ENCODE data around the gene ZNF579.

The ZNF579 gene

GRCh38 chr19:55611983-55612645 is 31.5 kb upstream of the ZNF579 start:
- Histone ChIP-seq H3K9me3 (ENCODE audit: control insufficient read depth in 1 of 2, low read length in 2 of 2) (no peaks in the 10 kb centered on the region), H3K27me3 (ENCODE audit: control insufficient read depth in 1 of 2, insufficient read depth in 2 of 2, low read length in 2 of 2) (no peaks in the 10 kb centered on the region), H3K27ac (ENCODE audit: low read depth, low read length) (no peak overlapping the region), H3K4me1 (ENCODE audit: control insufficient read depth in 1 of 2, insufficient read depth in 2 of 2, low read length in 2 of 2) (peaks cover 0 to under 1% of the 10 kb centered on the region in 2 donors), H3K9ac (ENCODE audit: low read depth in 1 of 2, low read length in 2 of 2) (no peak overlapping the region), H3K36me3 (ENCODE audit: control insufficient read depth in 1 of 2, insufficient read depth in 2 of 2, low read length in 2 of 2) (peaks cover under 1 to 28% of the 10 kb centered on the region in 2 donors), H3K4me3 (ENCODE audit: low read depth in 1 of 2, low read length in 2 of 2) (no peak overlapping the region)

- no peaks in the 10 kb centered on the region for H3K27me3 ChIP-seq (ENCODE audit: control insufficient read depth in 1 of 2, insufficient read depth in 2 of 2, low read length in 2 of 2)
- peaks cover 5 to 7% of the 10 kb centered on the region in 2 donors for H3K4me1 ChIP-seq (ENCODE audit: control insufficient read depth in 1 of 2, insufficient read depth in 2 of 2, low read length in 2 of 2)
- H3K27ac ChIP-seq (ENCODE audit: low read depth, low read length), result no peak overlapping the region
- no peak overlapping the region for H3K9ac ChIP-seq (ENCODE audit: low read depth in 1 of 2, low read length in 2 of 2)
- H3K4me3 ChIP-seq (ENCODE audit: low read depth in 1 of 2, low read length in 2 of 2), result no peak overlapping the region
- peaks cover 0 to 23% of the 10 kb centered on the region in 2 donors for H3K36me3 ChIP-seq (ENCODE audit: control insufficient read depth in 1 of 2, insufficient read depth in 2 of 2, low read length in 2 of 2)
- no peaks in the 10 kb centered on the region for H3K9me3 ChIP-seq (ENCODE audit: control insufficient read depth in 1 of 2, low read length in 2 of 2)
These were observed 30.8 kb upstream of the ZNF579 start for GRCh38 chr19:55611300-55611982.

GRCh38 chr19:55609326-55609725 is 28.7 kb upstream of the ZNF579 start:
- H3K4me3 ChIP-seq (ENCODE audit: low read depth in 1 of 2, low read length in 2 of 2), result no peak overlapping the region
- no peaks in the 10 kb centered on the region for H3K9me3 ChIP-seq (ENCODE audit: control insufficient read depth in 1 of 2, low read length in 2 of 2)
- H3K27ac ChIP-seq (ENCODE audit: low read depth, low read length), result no peak overlapping the region
- peaks cover 8 to 16% of the 10 kb centered on the region in 2 donors for H3K4me1 ChIP-seq (ENCODE audit: control insufficient read depth in 1 of 2, insufficient read depth in 2 of 2, low read length in 2 of 2)
- H3K27me3 ChIP-seq (ENCODE audit: control insufficient read depth in 1 of 2, insufficient read depth in 2 of 2, low read length in 2 of 2), result no peaks in the 10 kb centered on the region
- H3K36me3 ChIP-seq (ENCODE audit: control insufficient read depth in 1 of 2, insufficient read depth in 2 of 2, low read length in 2 of 2), result peaks cover 0 to 15% of the 10 kb centered on the region in 2 donors
- H3K9ac ChIP-seq (ENCODE audit: low read depth in 1 of 2, low read length in 2 of 2), result no peak overlapping the region

- H3K9ac ChIP-seq (ENCODE audit: low read depth in 1 of 2, low read length in 2 of 2), result peak overlapping the region in 1 of 2 donors; percentile 94
These were observed 26.2 kb upstream of the ZNF579 start for GRCh38 chr19:55606817-55607216.

GRCh38 chr19:55606471-55606787 is 25.8 kb upstream of the ZNF579 start:
- H3K27me3 ChIP-seq (ENCODE audit: control insufficient read depth in 1 of 2, insufficient read depth in 2 of 2, low read length in 2 of 2), result no peaks in the 10 kb centered on the region
- H3K27ac ChIP-seq (ENCODE audit: low read depth, low read length), result no peak overlapping the region
- H3K4me1 ChIP-seq (ENCODE audit: control insufficient read depth in 1 of 2, insufficient read depth in 2 of 2, low read length in 2 of 2), result peaks cover 9 to 22% of the 10 kb centered on the region in 2 donors
- no peaks in the 10 kb centered on the region for H3K9me3 ChIP-seq (ENCODE audit: control insufficient read depth in 1 of 2, low read length in 2 of 2)
- H3K36me3 ChIP-seq (ENCODE audit: control insufficient read depth in 1 of 2, insufficient read depth in 2 of 2, low read length in 2 of 2), result peaks cover 0 to 15% of the 10 kb centered on the region in 2 donors
- peak overlapping the region; percentile 61 to 94 for H3K9ac ChIP-seq (ENCODE audit: low read depth in 1 of 2, low read length in 2 of 2)
- peak overlapping the region; percentile 92 to 94 for H3K4me3 ChIP-seq (ENCODE audit: low read depth in 1 of 2, low read length in 2 of 2)

More at GRCh38 chr19:55606817-55607216, 26.2 kb upstream of the ZNF579 start:
- H3K27me3 ChIP-seq (ENCODE audit: control insufficient read depth in 1 of 2, insufficient read depth in 2 of 2, low read length in 2 of 2), result no peaks in the 10 kb centered on the region
- H3K9me3 ChIP-seq (ENCODE audit: control insufficient read depth in 1 of 2, low read length in 2 of 2), result no peaks in the 10 kb centered on the region
- no peak overlapping the region for H3K27ac ChIP-seq (ENCODE audit: low read depth, low read length)
- H3K36me3 ChIP-seq (ENCODE audit: control insufficient read depth in 1 of 2, insufficient read depth in 2 of 2, low read length in 2 of 2), result peaks cover 0 to 15% of the 10 kb centered on the region in 2 donors
- H3K4me3 ChIP-seq (ENCODE audit: low read depth in 1 of 2, low read length in 2 of 2), result peak overlapping the region in 1 of 2 donors; percentile 94
- peaks cover 8 to 22% of the 10 kb centered on the region in 2 donors for H3K4me1 ChIP-seq (ENCODE audit: control insufficient read depth in 1 of 2, insufficient read depth in 2 of 2, low read length in 2 of 2)

GRCh38 chr19:55605637-55606470 is 25.2 kb upstream of the ZNF579 start, which contains the start of gene ZNF865:
Gene ZNF865, plus strand, starts transcription at chr19:55605647. Its CDS starts 7,972 bp downstream, at chr19:55613619.
- Histone ChIP-seq H3K27me3 (ENCODE audit: control insufficient read depth in 1 of 2, insufficient read depth in 2 of 2, low read length in 2 of 2) (no peaks in the 10 kb centered on the region), H3K36me3 (ENCODE audit: control insufficient read depth in 1 of 2, insufficient read depth in 2 of 2, low read length in 2 of 2) (peaks cover 0 to 15% of the 10 kb centered on the region in 2 donors), H3K9me3 (ENCODE audit: control insufficient read depth in 1 of 2, low read length in 2 of 2) (no peaks in the 10 kb centered on the region), H3K27ac (ENCODE audit: low read depth, low read length) (peak within 1 kb of the TSS; percentile 88), H3K9ac (ENCODE audit: low read depth in 1 of 2, low read length in 2 of 2) (peak within 1 kb of the TSS; percentile 61 to 94), H3K4me3 (ENCODE audit: low read depth in 1 of 2, low read length in 2 of 2) (peak within 1 kb of the TSS; percentile 92 to 94), H3K4me1 (ENCODE audit: control insufficient read depth in 1 of 2, insufficient read depth in 2 of 2, low read length in 2 of 2) (peaks cover 15 to 28% of the 10 kb centered on the region in 2 donors)

GRCh38 chr19:55605207-55605636 is 24.6 kb upstream of the ZNF579 start:
- Histone ChIP-seq H3K4me3 (ENCODE audit: low read depth in 1 of 2, low read length in 2 of 2) (peak overlapping the region; percentile 76 to 94), H3K27me3 (ENCODE audit: control insufficient read depth in 1 of 2, insufficient read depth in 2 of 2, low read length in 2 of 2) (no peaks in the 10 kb centered on the region), H3K9ac (ENCODE audit: low read depth in 1 of 2, low read length in 2 of 2) (peak overlapping the region; percentile 59 to 94), H3K4me1 (ENCODE audit: control insufficient read depth in 1 of 2, insufficient read depth in 2 of 2, low read length in 2 of 2) (peaks cover 18 to 31% of the 10 kb centered on the region in 2 donors), H3K27ac (ENCODE audit: low read depth, low read length) (peak overlapping the region; percentile 88), H3K36me3 (ENCODE audit: control insufficient read depth in 1 of 2, insufficient read depth in 2 of 2, low read length in 2 of 2) (peaks cover 0 to 10% of the 10 kb centered on the region in 2 donors), H3K9me3 (ENCODE audit: control insufficient read depth in 1 of 2, low read length in 2 of 2) (no peaks in the 10 kb centered on the region)

- H3K27ac ChIP-seq (ENCODE audit: low read depth, low read length), result no peak overlapping the region
- H3K4me1 ChIP-seq (ENCODE audit: control insufficient read depth in 1 of 2, insufficient read depth in 2 of 2, low read length in 2 of 2), result peaks cover 18 to 31% of the 10 kb centered on the region in 2 donors
These were observed 23.1 kb upstream of the ZNF579 start for GRCh38 chr19:55603581-55604292.

GRCh38 chr19:55603115-55603514 is 22.5 kb upstream of the ZNF579 start:
- no peaks in the 10 kb centered on the region for H3K27me3 ChIP-seq (ENCODE audit: control insufficient read depth in 1 of 2, insufficient read depth in 2 of 2, low read length in 2 of 2)
- H3K4me3 ChIP-seq (ENCODE audit: low read depth in 1 of 2, low read length in 2 of 2), result no peak overlapping the region
- no peaks in the 10 kb centered on the region for H3K9me3 ChIP-seq (ENCODE audit: control insufficient read depth in 1 of 2, low read length in 2 of 2)
- H3K36me3 ChIP-seq (ENCODE audit: control insufficient read depth in 1 of 2, insufficient read depth in 2 of 2, low read length in 2 of 2), result no peaks in the 10 kb centered on the region
- H3K9ac ChIP-seq (ENCODE audit: low read depth in 1 of 2, low read length in 2 of 2), result no peak overlapping the region
- H3K27ac ChIP-seq (ENCODE audit: low read depth, low read length), result no peak overlapping the region
- peaks cover 18 to 31% of the 10 kb centered on the region in 2 donors for H3K4me1 ChIP-seq (ENCODE audit: control insufficient read depth in 1 of 2, insufficient read depth in 2 of 2, low read length in 2 of 2)

More at GRCh38 chr19:55603581-55604292, 23.1 kb upstream of the ZNF579 start:
- no peaks in the 10 kb centered on the region for H3K27me3 ChIP-seq (ENCODE audit: control insufficient read depth in 1 of 2, insufficient read depth in 2 of 2, low read length in 2 of 2)
- H3K9me3 ChIP-seq (ENCODE audit: control insufficient read depth in 1 of 2, low read length in 2 of 2), result no peaks in the 10 kb centered on the region
- H3K9ac ChIP-seq (ENCODE audit: low read depth in 1 of 2, low read length in 2 of 2), result no peak overlapping the region
- no peak overlapping the region for H3K4me3 ChIP-seq (ENCODE audit: low read depth in 1 of 2, low read length in 2 of 2)
- no peaks in the 10 kb centered on the region for H3K36me3 ChIP-seq (ENCODE audit: control insufficient read depth in 1 of 2, insufficient read depth in 2 of 2, low read length in 2 of 2)

Data from duodenal mucosa (tissue), 2 donors.